Bronchial epithelial cell (primary cell): ENCODE measurements around the gene PIH1D1. TPM values are rescaled to one million over a fixed set of nuclear protein-coding genes. Genes with fewer than 3 reads are reported as not detected.

Source experiments
- DNase-seq: peaks from one replicate; pipeline ENCODE4 v3.0.0-alpha.2; 2010; ENCODE audit warnings: low read depth
- FAIRE-seq: peaks from 2 replicates; lab custom pipeline; 2011; peaks lifted over from hg19 to GRCh38; lab: Jason Lieb, UNC
- H3K27me3 ChIP-seq: 2 replicates; pipeline ENCODE4 v1.5.1; 2011; ENCODE audit warnings: low read length; ENCODE audit not compliant: control insufficient read depth, insufficient read depth
- H3K36me3 ChIP-seq: 2 replicates; pipeline ENCODE4 v1.5.1; 2011; ENCODE audit warnings: low read length; ENCODE audit not compliant: control insufficient read depth, insufficient read depth
- H3K4me3 ChIP-seq: 2 replicates; pipeline ENCODE4 v1.5.1; 2011; ENCODE audit warnings: mild to moderate bottlenecking, low read depth, low read length, control low read depth
- CTCF ChIP-seq: IDR thresholded peaks from 2 replicates; pipeline ENCODE4 v1.5.1; 2011; ENCODE audit warnings: mild to moderate bottlenecking, moderate library complexity, low read length, control low read depth, inconsistent platforms; ENCODE audit not compliant: insufficient read depth, severe bottlenecking
- total RNA-seq: library from RNA; depleted of rRNA; stranded (reverse); fragments of >200 nt; gene quantifications from 2 replicates; pipeline ENCODE4 v1.2.1, GENCODE V29; 2014

The PIH1D1 gene
- total RNA-seq, 1 donor from 2014 or later, result 115 TPM

GRCh38 chr19:49441210-49441959 lies 10.2 kb downstream of the PIH1D1 start, which contains the start of gene SLC17A7:
Gene SLC17A7, minus strand, starts transcription at chr19:49441527. Its CDS starts 148 bp downstream, at chr19:49441379.
- no peak for DNase-seq
- Histone ChIP-seq H3K36me3 (peaks cover under 1% of the 10 kb centered on the region), H3K27me3 (peaks cover 43% of the 10 kb centered on the region), H3K4me3 (no peak within 1 kb of the TSS)
- TF ChIP-seq CTCF, result no peak
- no peak for FAIRE-seq

- H3K36me3 ChIP-seq, result no peaks in the 10 kb centered on the region
- peaks cover 48% of the 10 kb centered on the region for H3K27me3 ChIP-seq
- no peak for DNase-seq
- TF ChIP-seq CTCF, result no peak
- no peak overlapping the region for H3K4me3 ChIP-seq
- FAIRE-seq, result no peak
These were observed 11.0 kb downstream of the PIH1D1 start for GRCh38 chr19:49440439-49441209.

- Histone ChIP-seq H3K36me3 (no peaks in the 10 kb centered on the region), H3K4me3 (no peak overlapping the region), H3K27me3 (peaks cover 50% of the 10 kb centered on the region)
- DNase-seq (no peak), FAIRE-seq (no peak)
- no peak for TF ChIP-seq CTCF
These were observed 11.8 kb downstream of the PIH1D1 start for GRCh38 chr19:49439836-49440235.

GRCh38 chr19:49438261-49438660 lies 13.4 kb downstream of the PIH1D1 start:
- Histone ChIP-seq H3K4me3 (no peak overlapping the region), H3K36me3 (no peaks in the 10 kb centered on the region), H3K27me3 (peaks cover 53% of the 10 kb centered on the region)
- no peak for TF ChIP-seq CTCF
- DNase-seq (no peak), FAIRE-seq (no peak)

GRCh38 chr19:49437231-49437630 lies 14.4 kb downstream of the PIH1D1 start:
- Histone ChIP-seq H3K36me3 (no peaks in the 10 kb centered on the region), H3K27me3 (peaks cover 62% of the 10 kb centered on the region), H3K4me3 (no peak overlapping the region)
- no peak for FAIRE-seq
- DNase-seq, result no peak
- TF ChIP-seq CTCF, result no peak
